Raji (cell line): ENCODE measurements around the gene FNIP2.

Experiments
- POLR2A ChIP-seq: IDR thresholded peaks from 2 replicates; pipeline ENCODE4 v1.6.1; 2011; ENCODE audit warnings: low read depth, low read length, control low read depth; ENCODE audit not compliant: insufficient read depth

The FNIP2 gene

DNA sequence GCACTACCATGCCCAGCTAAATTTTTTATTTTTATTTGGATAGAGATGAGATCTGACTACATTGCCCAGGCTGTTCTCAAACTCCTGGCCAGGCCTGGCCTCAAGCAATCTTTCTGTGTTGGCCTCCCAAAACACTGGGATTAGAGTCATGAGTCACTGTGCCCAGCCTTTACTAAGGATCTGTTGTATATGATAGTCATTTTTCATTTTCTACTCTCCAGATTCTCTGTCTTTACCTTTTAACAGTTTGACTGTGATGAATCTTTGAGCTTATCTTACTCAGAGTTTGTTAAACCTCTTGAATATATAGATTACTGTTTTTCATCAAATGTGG lies 161.8 kb downstream of the FNIP2 start:
- TF ChIP-seq POLR2A = no peak

DNA sequence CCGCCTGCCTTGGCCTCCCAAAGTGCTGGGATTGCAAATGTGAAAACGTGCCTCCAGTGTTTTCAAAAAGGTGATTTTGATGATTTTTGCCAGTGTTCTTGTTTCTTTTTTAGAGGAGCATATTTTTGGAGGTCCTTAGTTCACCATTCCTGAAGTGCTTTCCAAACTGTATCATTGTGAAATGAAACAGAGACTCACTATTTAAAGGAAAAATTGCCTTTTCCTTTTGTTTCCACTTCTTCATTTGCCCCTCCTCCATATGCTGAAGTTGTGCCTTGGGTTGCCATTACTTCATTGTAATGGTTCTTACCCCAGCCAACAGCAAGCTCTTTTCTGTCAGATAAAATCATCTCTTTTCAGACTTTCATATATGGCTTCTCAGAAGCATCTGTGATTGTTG lies 164.4 kb downstream of the FNIP2 start:
- TF ChIP-seq POLR2A = no peak

DNA sequence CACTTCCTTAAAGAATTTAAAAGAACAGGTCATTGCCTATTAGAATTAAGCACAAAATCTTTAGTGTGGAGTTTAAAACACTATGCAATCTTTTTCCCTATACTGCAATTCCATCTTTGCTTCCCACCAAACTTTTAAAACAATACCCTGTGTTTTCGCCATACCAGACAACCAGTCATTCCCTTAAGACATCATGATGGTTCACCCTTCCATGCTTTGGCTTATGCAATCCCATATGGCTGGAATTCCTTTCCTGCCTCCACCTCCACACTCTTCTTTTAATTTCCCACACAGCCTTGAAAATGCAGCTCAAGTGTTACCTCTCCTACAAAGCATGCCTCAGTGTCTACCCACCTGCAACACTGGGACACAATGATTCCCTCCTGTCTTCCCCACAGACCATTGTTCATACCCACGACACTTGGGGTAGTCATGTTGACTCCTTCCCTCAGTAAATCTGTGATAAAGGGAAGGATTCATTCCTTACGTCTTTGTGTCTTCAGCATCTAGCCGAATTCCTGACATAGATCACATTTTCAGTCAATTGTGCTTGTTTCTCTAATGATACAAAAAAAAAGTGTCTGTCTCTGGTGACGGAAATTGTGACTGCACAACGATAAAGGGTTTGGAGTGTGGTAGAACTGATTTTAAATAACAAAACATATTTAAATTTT lies 166.3 kb downstream of the FNIP2 start:
- no peak for TF ChIP-seq POLR2A

DNA sequence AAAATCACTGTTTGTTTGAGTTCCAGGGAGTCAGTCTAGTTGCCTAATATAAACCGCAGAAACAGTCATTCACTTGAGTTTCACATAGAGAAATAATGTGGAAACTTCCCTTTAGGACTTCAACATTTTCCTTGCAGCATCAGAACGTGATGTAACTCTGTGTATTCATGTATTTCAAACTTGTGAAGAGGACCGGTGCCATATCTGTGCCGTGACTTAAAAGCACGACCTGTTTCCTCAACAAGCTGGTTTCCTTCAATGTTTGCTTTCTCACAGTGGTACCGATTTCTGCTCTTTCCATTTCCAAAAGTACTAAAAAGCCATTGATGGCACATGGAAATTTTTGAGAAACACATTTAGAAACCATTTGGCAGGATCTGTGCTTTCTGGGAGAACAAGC lies 167.4 kb downstream of the FNIP2 start:
- TF ChIP-seq POLR2A = no peak

DNA sequence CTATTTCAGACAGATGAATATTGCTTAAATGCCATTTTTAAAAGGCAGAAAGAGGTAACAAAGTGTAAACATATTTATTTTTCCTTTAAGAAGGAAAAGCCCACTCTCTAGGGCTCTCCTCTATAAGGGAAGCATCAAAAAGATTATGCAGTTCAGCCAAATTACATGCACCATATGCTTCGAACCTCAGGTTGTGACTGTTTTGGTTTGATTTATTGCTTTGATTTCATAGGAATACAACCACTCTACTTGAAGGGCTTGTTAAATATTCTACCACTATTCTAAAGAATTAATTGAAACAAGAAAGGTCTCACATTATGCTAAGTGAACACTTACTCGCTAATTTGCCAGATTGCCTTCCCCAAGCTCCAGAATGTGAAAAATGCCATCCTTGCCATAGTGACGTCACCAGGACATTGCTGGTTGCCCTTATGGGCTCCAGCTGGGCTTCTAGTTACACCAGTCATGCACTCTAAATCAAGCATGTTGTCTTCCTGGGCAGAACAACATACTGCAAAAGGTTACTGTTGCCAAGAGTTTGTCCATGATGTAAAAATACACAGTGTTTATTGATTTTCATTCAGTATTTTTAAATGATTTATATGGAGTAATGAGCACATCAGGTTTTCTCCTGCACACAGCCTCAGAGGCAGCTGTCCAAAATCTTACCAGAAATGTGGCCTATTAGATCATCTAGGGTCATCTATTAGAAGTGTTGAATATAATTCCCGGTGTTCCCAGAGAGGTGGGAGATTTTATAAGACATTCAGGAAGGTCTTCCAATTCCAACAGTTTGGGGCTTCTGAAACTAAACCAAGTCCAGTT lies 169.6 kb downstream of the FNIP2 start:
- TF ChIP-seq POLR2A = no peak

DNA sequence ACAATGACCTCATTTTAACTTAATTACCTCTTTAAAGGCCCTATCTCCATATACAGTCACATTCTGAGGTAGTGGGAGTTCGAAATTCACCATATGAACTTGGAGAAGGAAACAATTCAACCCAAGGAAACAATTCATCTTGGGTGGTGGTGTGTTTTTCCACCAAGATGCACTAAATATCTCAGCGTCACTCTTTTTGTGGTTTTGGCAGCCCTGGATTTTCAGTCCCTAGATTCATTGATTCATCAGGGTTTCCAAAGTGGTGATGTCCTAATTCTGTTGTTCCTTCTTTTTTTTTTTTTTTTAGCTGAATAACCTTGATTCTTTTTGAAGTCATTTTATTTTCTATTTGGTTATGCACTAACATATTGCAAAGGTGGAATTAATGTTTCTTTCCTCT lies 171.4 kb downstream of the FNIP2 start:
- no peak for TF ChIP-seq POLR2A

DNA sequence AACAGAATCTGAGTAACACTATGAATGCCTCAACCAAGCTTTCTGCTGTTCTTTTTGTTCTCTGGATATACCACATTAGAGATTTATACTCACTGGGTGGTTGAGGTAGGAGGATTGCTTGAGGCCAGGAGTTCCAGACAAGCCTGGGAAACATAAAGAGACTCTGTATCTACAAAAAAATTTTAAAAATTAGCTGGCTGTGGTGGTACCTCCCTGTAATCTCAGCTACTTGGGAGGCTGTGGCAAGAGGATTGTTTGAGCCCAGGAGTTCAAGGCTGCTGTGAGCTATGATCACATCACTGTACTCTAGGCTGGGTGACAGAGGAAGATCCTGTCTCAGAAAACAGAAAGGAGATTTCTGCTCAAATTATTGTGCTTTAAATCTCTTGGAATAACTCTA lies 172.5 kb downstream of the FNIP2 start:
- no peak for TF ChIP-seq POLR2A

DNA sequence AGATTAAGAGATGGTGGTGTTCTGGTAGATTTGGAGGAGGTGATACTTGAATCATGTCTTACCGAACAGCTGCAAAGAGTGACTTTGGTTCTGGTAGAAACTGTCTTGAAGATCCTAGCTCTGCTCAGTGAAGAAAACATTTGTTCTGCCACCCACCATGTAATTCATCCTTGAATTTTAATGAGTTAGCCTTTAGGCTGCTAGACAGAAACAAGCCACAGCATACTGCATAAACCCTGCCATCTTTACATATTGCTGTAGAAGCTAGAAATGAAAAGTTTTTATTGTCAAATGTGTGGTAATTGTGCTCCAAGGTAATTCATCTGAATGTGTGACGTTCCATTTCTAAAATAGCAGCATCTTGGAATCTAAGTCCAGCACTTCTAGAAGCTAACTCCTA lies 173.1 kb downstream of the FNIP2 start:
- TF ChIP-seq POLR2A = no peak

DNA sequence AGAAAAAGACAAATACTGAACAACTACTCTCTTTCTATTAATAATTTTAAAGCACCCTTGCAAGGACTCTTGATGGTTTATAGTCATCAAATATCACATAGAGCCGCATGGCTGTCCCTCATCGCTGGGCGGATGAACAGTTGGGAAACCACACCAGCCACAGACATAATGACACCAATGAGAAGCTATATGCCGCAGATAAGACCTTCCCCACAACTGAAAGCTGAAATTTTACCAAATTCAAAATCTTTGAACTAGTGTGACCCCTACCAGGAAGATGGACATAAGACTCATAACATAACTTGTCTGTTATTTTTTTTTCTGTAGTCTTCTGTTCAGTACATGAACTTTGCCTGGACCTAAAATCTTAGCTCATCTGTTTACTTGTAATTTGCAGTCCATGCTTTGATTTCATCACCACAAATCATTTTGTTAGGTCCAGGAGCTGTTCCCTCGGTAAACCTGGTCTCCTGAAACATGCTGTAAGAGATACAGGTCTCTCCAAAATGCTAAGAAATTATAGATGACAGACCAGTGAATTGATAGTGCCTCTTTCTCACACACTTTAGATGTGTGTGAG lies 176.8 kb downstream of the FNIP2 start:
- TF ChIP-seq POLR2A = no peak

DNA sequence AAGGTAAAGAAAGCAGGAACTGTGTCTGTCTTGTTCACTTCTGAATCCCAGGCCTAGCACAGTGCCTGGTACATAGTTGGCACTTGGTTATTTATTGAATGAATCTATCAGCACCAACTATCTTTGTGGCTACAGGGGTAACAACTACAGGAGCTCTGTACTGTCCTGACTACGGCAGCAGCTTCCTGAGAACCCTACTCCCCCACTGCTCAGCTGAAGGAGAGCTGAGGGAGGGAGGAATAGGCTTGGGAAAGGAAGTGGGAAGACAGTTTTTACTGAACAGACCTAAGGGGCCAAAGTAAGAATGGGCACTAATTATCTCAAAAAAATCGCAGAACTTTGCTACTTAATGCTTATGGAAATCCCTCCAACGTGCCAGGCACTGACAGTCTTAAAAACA lies 178.0 kb downstream of the FNIP2 start:
- TF ChIP-seq POLR2A = no peak

DNA sequence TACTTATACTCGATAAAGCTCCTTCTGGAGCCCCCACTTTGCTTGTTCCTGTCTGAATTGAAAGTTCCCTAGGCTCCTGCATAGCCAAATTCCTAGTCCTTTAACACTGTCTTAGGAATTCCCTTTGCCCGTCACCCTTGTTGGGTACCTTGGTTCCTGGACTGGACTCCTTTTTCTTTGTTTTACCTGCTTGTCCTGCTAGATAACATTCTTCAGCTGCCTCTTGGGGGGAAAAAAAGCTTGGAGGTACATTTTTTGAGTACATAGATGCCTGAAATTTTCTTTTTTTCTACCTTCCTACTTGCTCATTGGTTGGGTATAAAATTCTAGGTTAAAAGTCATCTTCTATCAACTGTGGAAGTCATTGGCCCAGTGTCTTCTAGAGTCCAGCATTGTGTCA lies 179.2 kb downstream of the FNIP2 start:
- no peak for TF ChIP-seq POLR2A

DNA sequence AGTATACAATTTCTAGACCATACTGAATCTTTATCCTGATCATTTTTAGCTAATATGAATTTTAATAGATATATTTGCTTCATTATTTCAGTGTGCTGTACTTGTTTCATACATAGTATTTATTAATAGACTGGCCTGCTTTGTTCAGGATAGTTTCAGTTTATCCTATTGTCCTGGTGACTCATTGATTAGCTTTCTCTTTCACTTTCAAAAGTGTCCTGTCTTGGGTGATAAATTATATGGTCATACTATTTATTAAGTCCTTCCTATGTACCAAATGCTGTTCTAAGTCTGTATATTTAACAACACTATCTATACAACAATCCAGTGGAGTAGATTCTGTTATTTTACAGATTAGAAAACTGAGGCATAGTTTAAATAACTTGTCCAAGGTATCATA lies 180.3 kb downstream of the FNIP2 start:
- TF ChIP-seq POLR2A = no peak
